NCI-H226 (cell line): ENCODE data around the gene CWC22.
"Not testable (repeated sequence)": the region's sequence is repeated elsewhere in the genome, so short reads cannot be mapped to it uniquely, and the experiment has no call there.

ENCODE experiments used
- DNase-seq: peaks from one replicate; pipeline ENCODE4 v3.0.0-alpha.2; 2015

Gene CWC22

GRCh38 chr2:179950391-179950790 is 56.7 kb downstream of the CWC22 start:
- no peak for DNase-seq

GRCh38 chr2:179949438-179949837 is 57.7 kb downstream of the CWC22 start:
- DNase-seq = no peak

- DNase-seq = no peak
These were observed 59.0 kb downstream of the CWC22 start for GRCh38 chr2:179948058-179948457.

GRCh38 chr2:179946810-179947615 is 60.1 kb downstream of the CWC22 start:
- no peak for DNase-seq

GRCh38 chr2:179946346-179946745 is 60.8 kb downstream of the CWC22 start:
- no peak for DNase-seq

GRCh38 chr2:179939259-179939658 is 67.8 kb downstream of the CWC22 start:
- no peak for DNase-seq

- DNase-seq = no peak
These were observed 69.1 kb downstream of the CWC22 start for GRCh38 chr2:179938026-179938425.

- DNase-seq = no peak
These were observed 70.4 kb downstream of the CWC22 start for GRCh38 chr2:179936654-179937053.

GRCh38 chr2:179936141-179936540 is 71.0 kb downstream of the CWC22 start:
- no peak for DNase-seq

- peak; percentile 24 for DNase-seq
These were observed 74.3 kb downstream of the CWC22 start for GRCh38 chr2:179932786-179933185.

- no peak for DNase-seq
These were observed 75.6 kb downstream of the CWC22 start for GRCh38 chr2:179931502-179931901.

GRCh38 chr2:179929997-179930396 is 77.1 kb downstream of the CWC22 start:
- not testable (repeated sequence) for DNase-seq

GRCh38 chr2:179927041-179927440 is 80.1 kb downstream of the CWC22 start:
- no peak for DNase-seq

- DNase-seq = no peak
These were observed 81.4 kb downstream of the CWC22 start for GRCh38 chr2:179925713-179926112.

GRCh38 chr2:179917272-179917671 is 89.8 kb downstream of the CWC22 start:
- peak; percentile 44 for DNase-seq

- DNase-seq = no peak
These were observed 91.6 kb downstream of the CWC22 start for GRCh38 chr2:179915395-179915992.

GRCh38 chr2:179913809-179914208 is 93.3 kb downstream of the CWC22 start:
- DNase-seq = no peak

GRCh38 chr2:179911569-179911968 is 95.5 kb downstream of the CWC22 start:
- DNase-seq = no peak

GRCh38 chr2:179910735-179911113 is 96.4 kb downstream of the CWC22 start:
- no peak for DNase-seq

GRCh38 chr2:179909845-179910734 is 97.0 kb downstream of the CWC22 start:
- no peak for DNase-seq

- no peak for DNase-seq
These were observed 106.4 kb downstream of the CWC22 start for GRCh38 chr2:179900655-179901054.

GRCh38 chr2:179899666-179900065 is 107.4 kb downstream of the CWC22 start:
- DNase-seq = no peak

- DNase-seq = no peak
These were observed 108.2 kb downstream of the CWC22 start for GRCh38 chr2:179898873-179899272.
